ENCODE data around the gene PNCK.

- no peak for TF ChIP-seq POLR2A (IDR thresholded peaks at IDR 0.05; ENCODE audit: low read length)
- no peak for TF ChIP-seq GATA1 (IDR thresholded peaks at IDR 0.05; ENCODE audit: low read depth, low read length)
These were observed 45.5 kb downstream of the PNCK start for GRCh38 chrX:153628129-153628528.

All from erythroblast (primary cell).